Activated CD8-positive, alpha-beta memory T cell treated with anti-CD3 and anti-CD28 coated beads, Interleukin-2, amount 50 U/mL, for 4 hours (primary cell): Measurements from ENCODE around the gene MYCBP.
"Not testable (repeated sequence)": the region's sequence is repeated elsewhere in the genome, so short reads cannot be mapped to it uniquely, and the experiment has no call there.

Experiments
- DNase-seq: peaks from one replicate; pipeline ENCODE4 v3.0.0-alpha.2; 2020

The MYCBP gene

GRCh38 chr1:38873027-38873969 lies at the start of gene MYCBP:
Gene MYCBP (minus strand): TSS chr1:38873348. CDS start chr1:38873305, 43 bp downstream.
- DNase-seq = peak; percentile 96

- DNase-seq = no peak
These were observed 46.0 kb upstream of the MYCBP start for GRCh38 chr1:38919130-38919529.

- DNase-seq = no peak
These were observed 45.4 kb upstream of the MYCBP start for GRCh38 chr1:38918568-38918967.

GRCh38 chr1:38917772-38918171 lies 44.6 kb upstream of the MYCBP start:
- no peak for DNase-seq

GRCh38 chr1:38917337-38917736 lies 44.2 kb upstream of the MYCBP start:
- DNase-seq = no peak

GRCh38 chr1:38915352-38915948 lies 42.3 kb upstream of the MYCBP start:
- DNase-seq = no peak

GRCh38 chr1:38914908-38915307 lies 41.8 kb upstream of the MYCBP start:
- not testable (repeated sequence) for DNase-seq

GRCh38 chr1:38908821-38909220 lies 35.7 kb upstream of the MYCBP start:
- DNase-seq = no peak

- DNase-seq = no peak
These were observed 32.8 kb upstream of the MYCBP start for GRCh38 chr1:38905985-38906384.

GRCh38 chr1:38899560-38899959 lies 26.4 kb upstream of the MYCBP start:
- DNase-seq = no peak

GRCh38 chr1:38898653-38899230 lies 25.6 kb upstream of the MYCBP start:
- no peak for DNase-seq

GRCh38 chr1:38896169-38896568 lies 23.0 kb upstream of the MYCBP start:
- DNase-seq = no peak

- DNase-seq = no peak
These were observed 19.8 kb upstream of the MYCBP start for GRCh38 chr1:38892976-38893375.

- DNase-seq = no peak
These were observed 18.6 kb upstream of the MYCBP start for GRCh38 chr1:38891753-38892152.

GRCh38 chr1:38889589-38889988 lies 16.4 kb upstream of the MYCBP start:
- no peak for DNase-seq

GRCh38 chr1:38888423-38889333 lies 15.5 kb upstream of the MYCBP start:
- DNase-seq = no peak

GRCh38 chr1:38885092-38885491 lies 11.9 kb upstream of the MYCBP start:
- no peak for DNase-seq

GRCh38 chr1:38881487-38881886 lies 8.3 kb upstream of the MYCBP start, which contains the start of gene GJA9:
Gene GJA9 (minus strand): TSS chr1:38881587. CDS start chr1:38876098, 5,489 bp downstream.
- DNase-seq = no peak

- no peak for DNase-seq
These were observed 2.7 kb upstream of the MYCBP start for GRCh38 chr1:38875811-38876210.

GRCh38 chr1:38872401-38873026 lies 634 bp downstream of the MYCBP start:
- no peak for DNase-seq

- no peak for DNase-seq
These were observed 2.2 kb downstream of the MYCBP start for GRCh38 chr1:38870996-38871395.

GRCh38 chr1:38867208-38867607 lies 5.9 kb downstream of the MYCBP start:
- DNase-seq = no peak
